K562 (cell line): ENCODE data around the gene IRAK2. TPM values are rescaled to one million over a fixed set of nuclear protein-coding genes. Genes with fewer than 3 reads are reported as not detected.
A peak's percentile ranks its signal among the peaks of the same experiment; 100 is the strongest.

Experiments
- ATAC-seq: fragments of 200-7000 bp; cut with Tn5 transposase; 3 replicates; pipeline ENCODE4 v1.9.1; 2020; ENCODE audit warnings: moderate library complexity
- BruUV-seq: library from RNA; stranded (reverse); fragments of 400-500 nt; replicated peaks from 2 replicates; lab custom pipeline; 2021; lab: Mats Ljungman, UMichigan
- CTCF ChIA-PET: fragments of 300-600 bp; formaldehyde crosslinking; extraction: SDS; loops from one replicate; lab custom pipeline; 2021; ENCODE audit warnings: low intra/inter-chr PET ratio; lab: Yijun Ruan, JAX
- POLR2A ChIA-PET: fragments of 300-600, 350-650 bp; sonication (Branson Sonifier 250); formaldehyde crosslinking; extraction: SDS; loops from one replicate; lab custom pipeline; 2021; ENCODE audit warnings: antibody characterized with exemption, inconsistent platforms; lab: Yijun Ruan, JAX
- DNase-seq, 4 experiments: peaks; one replicate each; pipeline versions ENCODE4 v3.0.0 to v3.0.0-alpha.2; 2011 to 2018; ENCODE audit warnings: low spot score in 3 of 4, mixed read lengths in 3 of 4; ENCODE audit errors: extremely low read depth in 1 of 4
- FAIRE-seq: peaks from 2 replicates; lab custom pipeline; 2011; peaks lifted over from hg19 to GRCh38; lab: Jason Lieb, UNC
- H2AFZ ChIP-seq: 2 replicates; pipeline ENCODE4 v1.6.0; 2011; ENCODE audit warnings: low read depth, low read length, control low read depth, inconsistent platforms
- H3K27ac ChIP-seq: fragments of 200-600 bp; 3 replicates; pipeline ENCODE4 v1.8.0; 2011; ENCODE audit warnings: low read depth, mild to moderate bottlenecking, control low read depth, inconsistent platforms, low read length, moderate library complexity, mixed read lengths; ENCODE audit errors: extremely low read depth
- H3K27me3 ChIP-seq, 2 experiments: fragments of 300-600 bp in 1 of 2; 2 replicates in 1 of 2; 3 replicates in 1 of 2; pipeline versions ENCODE4 v1.6.0 to v1.8.0; 2011; ENCODE audit warnings: inconsistent platforms in 2 of 2, low read length in 2 of 2, mild to moderate bottlenecking in 1 of 2, mixed read lengths in 1 of 2, moderate library complexity in 1 of 2; ENCODE audit not compliant: control insufficient read depth in 2 of 2, insufficient read depth in 2 of 2
- H3K36me3 ChIP-seq: fragments of 300-600 bp; 3 replicates; pipeline ENCODE4 v1.8.0; 2011; ENCODE audit warnings: mild to moderate bottlenecking, low read length, inconsistent platforms; ENCODE audit not compliant: control insufficient read depth, insufficient read depth
- H3K4me1 ChIP-seq, 2 experiments: fragments of 200-600 bp in 1 of 2; replicated peaks in 1 of 2; 2 replicates in 1 of 2; 3 replicates in 1 of 2; pipeline versions ENCODE4 v1.5.1 to v1.8.0; 2011; ENCODE audit warnings: inconsistent platforms in 2 of 2, low read length in 2 of 2, mild to moderate bottlenecking in 1 of 2, mixed read lengths in 1 of 2, moderate library complexity in 1 of 2; ENCODE audit not compliant: control insufficient read depth in 2 of 2, insufficient read depth in 2 of 2
- H3K4me2 ChIP-seq: 2 replicates; pipeline ENCODE4 v1.6.1; 2011; ENCODE audit warnings: low read length, control low read depth, inconsistent platforms, mixed read lengths; ENCODE audit not compliant: insufficient read depth
- H3K4me3 ChIP-seq: fragments of 200-600 bp; sonication (generic), shearing (Covaris generic); 2 replicates; pipeline ENCODE4 v1.5.1; 2016; ENCODE audit warnings: control low read depth, inconsistent platforms
- H3K79me2 ChIP-seq: fragments of 200-600 bp; 3 replicates; pipeline ENCODE4 v1.8.0; 2011; ENCODE audit warnings: low read length, inconsistent platforms; ENCODE audit not compliant: control insufficient read depth, insufficient read depth
- H3K9ac ChIP-seq, 2 experiments: 2 replicates each; pipeline versions ENCODE4 v1.6.0 to v1.6.1; 2011; ENCODE audit warnings: low read depth in 2 of 2, low read length in 2 of 2, control low read depth in 1 of 2, inconsistent platforms in 1 of 2, mild to moderate bottlenecking in 1 of 2, mixed read lengths in 1 of 2; ENCODE audit not compliant: insufficient read depth in 1 of 2
- H3K9me1 ChIP-seq: one replicate; pipeline ENCODE4 v1.6.0; 2011; ENCODE audit warnings: inconsistent platforms, mild to moderate bottlenecking, low read length, moderate library complexity; ENCODE audit not compliant: control insufficient read depth, insufficient read depth
- H3K9me3 ChIP-seq: replicated peaks from 2 replicates; pipeline ENCODE4 v1.5.1; 2011; ENCODE audit warnings: low read depth, low read length, inconsistent platforms; ENCODE audit not compliant: control insufficient read depth, insufficient read depth
- H4K20me1 ChIP-seq: replicated peaks from 2 replicates; pipeline ENCODE4 v1.6.1; 2011; ENCODE audit warnings: low read length, inconsistent platforms, mixed read lengths; ENCODE audit not compliant: control insufficient read depth, insufficient read depth
- CCAR2 ChIP-seq: fragments of 200-400 bp; formaldehyde crosslinking; IDR thresholded peaks from 2 replicates; pipeline ENCODE4 v1.6.1; 2017; ENCODE audit warnings: mild to moderate bottlenecking, low read depth, low read length
- HDAC1 ChIP-seq, 2 experiments: fragments of 450-650 bp; IDR thresholded peaks; 2 replicates each; pipeline ENCODE4 v1.6.1; 2016 to 2017; ENCODE audit warnings: inconsistent platforms in 1 of 2, mild to moderate bottlenecking in 1 of 2, moderate library complexity in 1 of 2
- JUN ChIP-seq, 2 experiments: sonication (generic) in 1 of 2; formaldehyde crosslinking in 1 of 2; IDR thresholded peaks; 2 replicates each; pipeline versions ENCODE4 v1.6.1 to v1.8.0; 2012 to 2022; ENCODE audit warnings: borderline replicate concordance in 2 of 2, mild to moderate bottlenecking in 2 of 2, improper control_type of control experiment in 1 of 2, low read depth in 1 of 2, low read length in 1 of 2, missing genetic modification reagents in 1 of 2
- MTA2 ChIP-seq: fragments of 450-650 bp; IDR thresholded peaks from 2 replicates; pipeline ENCODE4 v1.6.1; 2016; ENCODE audit warnings: low read depth
- NFXL1 ChIP-seq: fragments of 450-650 bp; formaldehyde crosslinking; IDR thresholded peaks from 2 replicates; pipeline ENCODE4 v1.4.0; 2021; ENCODE audit warnings: mild to moderate bottlenecking
- RREB1 ChIP-seq: fragments of 250-450 bp; sonication (Bioruptor Pico); IDR thresholded peaks from 2 replicates; pipeline ENCODE4 v1.4.0; 2020
- SMAD4 ChIP-seq: fragments of 250-450 bp; sonication (Bioruptor Pico); conservative IDR thresholded peaks from 2 replicates; pipeline ENCODE4 v1.8.0; 2021; ENCODE audit warnings: inconsistent platforms, mild to moderate bottlenecking, moderate library complexity
- SNAPC5 ChIP-seq: fragments of 250-450 bp; sonication (Bioruptor Pico); IDR thresholded peaks from 2 replicates; pipeline ENCODE4 v1.8.0; 2021; ENCODE audit warnings: moderate library complexity, mild to moderate bottlenecking, inconsistent platforms
- SREBF2 ChIP-seq: sonication (generic); formaldehyde crosslinking; IDR thresholded peaks from 2 replicates; pipeline ENCODE4 v1.4.0; 2020; ENCODE audit warnings: mild to moderate bottlenecking, missing genetic modification reagents
- WGBS: fragments of 100-300 bp; shearing (Covaris generic); methylation state at CpG from one replicate; pipeline ENCODE4 v1.1.6; 2016; ENCODE audit warnings: low coverage, mixed read lengths; ENCODE audit not compliant: insufficient coverage; ENCODE audit errors: missing lambda C conversion rate; 5-methylcytosine and 5-hydroxymethylcytosine counted together
- in situ Hi-C: fragments of 300-500 bp; cut with MboI; formaldehyde crosslinking; loops from 4 replicates; pipeline ENCODE4 v1.15.0; 2018; ENCODE audit warnings: inconsistent platforms, mixed read lengths
- intact Hi-C: fragments of 100-400 bp; cut with micrococcal nuclease; formaldehyde crosslinking; loops from 2 replicates; pipeline ENCODE4 v1.14.2; 2022
- polyA plus RNA-seq, 8 experiments: library from polyadenylated mRNA; depleted of rRNA in 4 of 8; stranded (reverse) in 5 of 8; unstranded in 3 of 8; fragments of >200 nt; fragmentation: Nextera tagmentation in 2 of 8; fragmentation: Illumina TruSeq in 1 of 8; extraction: Ambion mirVana in 2 of 8; extraction: Trizol in 1 of 8; gene quantifications; 2 replicates each; pipeline versions ENCODE4 v1.2.1 to v1.2.3, GENCODE V29; 2011 to 2014; ENCODE audit warnings: inconsistent platforms in 1 of 8, missing spikeins in 1 of 8
- total RNA-seq, 7 experiments: library from RNA; depleted of rRNA in 6 of 7; stranded (reverse); fragments of >200 nt in 6 of 7; fragmentation: Illumina TruSeq in 2 of 7; extraction: Trizol in 2 of 7; gene quantifications; 2 replicates each; pipeline versions ENCODE4 v1.2.1 to v1.2.3, GENCODE V29; 2011 to 2021; ENCODE audit warnings: low replicate concordance in 1 of 7
- TF ChIP-seq, protein P1 (sequence below): fragments of 250-450 bp; sonication (Bioruptor Pico); IDR thresholded peaks from 2 replicates; pipeline ENCODE4 v1.8.0; 2021; ENCODE audit warnings: borderline replicate concordance, mild to moderate bottlenecking, moderate library complexity; ENCODE audit not compliant: poor library complexity, severe bottlenecking
- TF ChIP-seq, protein P2 (sequence below), 2 experiments: IDR thresholded peaks; 2 replicates each; pipeline ENCODE4 v1.6.1; 2011; ENCODE audit warnings: borderline replicate concordance in 1 of 2, control low read depth in 1 of 2, low read depth in 1 of 2, low read length in 1 of 2, mild to moderate bottlenecking in 1 of 2, mixed read lengths in 1 of 2, moderate library complexity in 1 of 2; ENCODE audit not compliant: insufficient read depth in 1 of 2, insufficient read length in 1 of 2, poor library complexity in 1 of 2, severe bottlenecking in 1 of 2; ENCODE audit errors: extremely low read depth in 1 of 2

IRAK2 gene
- total and polyA plus RNA-seq, 9 of the 15 experiments (the other 6 are each of a cell fraction or from before 2014, with no cell fraction given) = 0.42 to 4.4 (median 2.7) TPM

DNA sequence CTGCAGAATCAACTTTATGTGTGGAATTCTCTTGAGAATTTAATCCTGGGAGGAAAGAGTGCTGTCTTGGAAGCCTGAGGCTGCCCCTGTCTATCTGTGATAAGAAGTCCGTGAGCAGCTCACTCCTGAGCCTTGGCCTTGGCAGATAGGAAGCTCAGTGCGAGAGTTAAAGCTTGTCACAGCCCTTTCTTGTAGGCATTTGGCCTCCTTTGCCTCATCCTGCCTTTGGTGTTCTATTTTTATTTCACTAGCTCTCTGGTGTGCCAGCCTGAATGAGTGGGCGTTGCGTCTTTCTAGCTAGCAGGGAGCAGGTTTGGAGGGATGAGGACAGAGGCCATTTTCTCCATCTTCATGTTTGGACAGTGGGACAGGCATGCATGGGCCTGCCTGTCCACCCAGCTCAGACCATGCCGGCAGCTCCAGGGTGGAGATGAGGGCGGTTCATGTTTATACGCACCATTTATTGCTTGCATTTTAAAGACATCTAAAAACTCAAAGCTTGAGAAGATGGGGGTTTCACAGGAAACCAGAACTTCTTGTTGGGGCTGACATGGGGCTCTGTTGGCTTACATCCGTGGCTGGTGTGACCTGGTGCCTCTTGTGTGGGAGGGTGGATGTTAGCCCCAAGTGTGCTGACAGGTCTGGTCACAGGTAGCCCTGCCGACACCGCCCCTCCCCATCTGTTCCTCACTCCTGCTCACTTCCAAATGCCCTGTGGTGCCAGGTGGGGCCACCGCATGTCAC lies 29.8 kb downstream of the IRAK2 start:
- in situ Hi-C loops (no loop called here), intact Hi-C loops (no loop called here)
- Histone ChIP-seq H3K79me2 (no peaks in the 10 kb centered on the region), H4K20me1 (no peaks in the 10 kb centered on the region), H3K9me1 (peaks cover 4% of the 10 kb centered on the region), H3K36me3 (no peaks in the 10 kb centered on the region), H3K9ac (peak overlapping the region; percentile 29 to 82; a peak in 3 of 4 replicates), H3K9me3 (no peaks in the 10 kb centered on the region), H3K4me1 (peaks cover 71 to 73% of the 10 kb centered on the region in 2 experiments), H3K27me3 (no peaks in the 10 kb centered on the region), H3K4me2 (peak overlapping the region; percentile 69), H3K27ac (peak overlapping the region; percentile 68), H2AFZ (peak overlapping the region; percentile 85), H3K4me3 (no peak overlapping the region)
- no TSS peak for BruUV-seq
- ChIA-PET POLR2A (interaction anchor here (0.6 to 1.5 kb wide), 9 partner anchors 8 to 798 kb away, joined by 3 to 6 read pairs (median 3); partner anchors contain the start of gene CRELD1), CTCF (no interaction called here)
- ATAC-seq = peak; percentile 67
- peak; percentile 75 for FAIRE-seq
- peak; percentile 61 to 83 (median 66) for DNase-seq
- 25% methylated on average over 11 of the region's 11 CpGs for WGBS
- peak in 1 of 2 experiments; percentile 57; a peak in 1 of 4 replicates for TF ChIP-seq HDAC1 (IDR thresholded peaks at IDR 0.05)
- 0 out of 2 replicates have a peak, but pooled peaks have one; percentile 32 for TF ChIP-seq NFXL1 (CRISPR knock-in tag)
- no peak for TF ChIP-seq CCAR2
- TF ChIP-seq, protein P1, sequence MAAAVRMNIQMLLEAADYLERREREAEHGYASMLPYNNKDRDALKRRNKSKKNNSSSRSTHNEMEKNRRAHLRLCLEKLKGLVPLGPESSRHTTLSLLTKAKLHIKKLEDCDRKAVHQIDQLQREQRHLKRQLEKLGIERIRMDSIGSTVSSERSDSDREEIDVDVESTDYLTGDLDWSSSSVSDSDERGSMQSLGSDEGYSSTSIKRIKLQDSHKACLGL (CRISPR knock-in tag) = no peak
- TF ChIP-seq SREBF2 (CRISPR knock-in tag) = no peak
- TF ChIP-seq RREB1 (CRISPR knock-in tag) = peak; percentile 63; the same call in 1 of the 2 replicates
- TF ChIP-seq SNAPC5 (CRISPR knock-in tag) = no peak
- TF ChIP-seq JUN (IDR thresholded peaks at IDR 0.05; ENCODE audit: borderline replicate concordance, low read depth, low read length) = no peak
- TF ChIP-seq JUN (CRISPR knock-in tag; IDR thresholded peaks at IDR 0.05; ENCODE audit: borderline replicate concordance) = no peak
- TF ChIP-seq SMAD4 (CRISPR knock-in tag) = peak; percentile 51; the same call in 1 of the 2 replicates
- TF ChIP-seq, protein P2, sequence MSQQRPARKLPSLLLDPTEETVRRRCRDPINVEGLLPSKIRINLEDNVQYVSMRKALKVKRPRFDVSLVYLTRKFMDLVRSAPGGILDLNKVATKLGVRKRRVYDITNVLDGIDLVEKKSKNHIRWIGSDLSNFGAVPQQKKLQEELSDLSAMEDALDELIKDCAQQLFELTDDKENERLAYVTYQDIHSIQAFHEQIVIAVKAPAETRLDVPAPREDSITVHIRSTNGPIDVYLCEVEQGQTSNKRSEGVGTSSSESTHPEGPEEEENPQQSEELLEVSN (IDR thresholded peaks at IDR 0.05; ENCODE audit: borderline replicate concordance in 1 of 2, extremely low read depth in 1 of 2, insufficient read depth in 1 of 2, insufficient read length in 1 of 2, low read depth in 1 of 2, low read length in 1 of 2, poor library complexity in 1 of 2, severe bottlenecking in 1 of 2) = no peak
- TF ChIP-seq MTA2 = peak; percentile 46; the same call in 1 of the 2 replicates
